CD4-positive, alpha-beta T cell treated with Interleukin-15 for 1 hour (primary cell): ENCODE data around the gene CMBL.
"Not testable (repeated sequence)": the region's sequence is repeated elsewhere in the genome, so short reads cannot be mapped to it uniquely, and the experiment has no call there.

Experiments used
- DNase-seq: peaks from one replicate; pipeline ENCODE4 v3.0.0-alpha.2; 2020

CMBL gene

DNA sequence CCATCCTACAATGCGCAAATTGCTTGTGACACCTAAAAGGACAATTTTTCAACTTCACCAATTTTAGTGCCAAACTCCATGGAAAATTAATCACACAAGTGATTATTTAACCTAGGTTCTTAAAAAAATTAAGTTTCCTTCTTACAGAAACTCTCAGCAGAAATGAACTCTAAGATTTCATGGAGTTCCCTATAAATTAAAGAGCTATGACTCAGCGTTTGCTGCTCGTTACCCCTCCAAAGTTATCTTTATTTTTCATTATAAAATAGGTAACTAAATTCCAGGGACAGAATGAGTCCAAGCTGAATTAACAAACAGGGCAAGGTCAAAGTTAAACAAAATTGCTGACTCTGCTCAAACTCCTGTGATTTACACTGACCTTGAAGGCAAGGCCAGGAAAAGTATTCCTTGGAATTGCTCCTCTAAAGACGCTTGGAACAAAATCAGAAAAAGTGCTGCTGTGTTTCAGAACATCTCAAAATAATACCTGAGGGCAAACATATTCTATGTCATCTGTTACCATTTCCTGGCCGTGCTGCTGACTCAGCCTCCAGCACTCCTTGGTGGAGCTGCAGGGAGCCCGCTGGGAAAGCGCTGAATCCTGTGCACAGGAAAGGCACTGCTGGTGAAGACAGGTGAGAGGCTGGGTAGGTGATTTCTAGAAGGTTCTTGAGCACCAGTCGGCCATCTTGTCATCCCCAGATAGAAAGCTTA lies 2.5 kb upstream of the CMBL start:
- DNase-seq: no peak

DNA sequence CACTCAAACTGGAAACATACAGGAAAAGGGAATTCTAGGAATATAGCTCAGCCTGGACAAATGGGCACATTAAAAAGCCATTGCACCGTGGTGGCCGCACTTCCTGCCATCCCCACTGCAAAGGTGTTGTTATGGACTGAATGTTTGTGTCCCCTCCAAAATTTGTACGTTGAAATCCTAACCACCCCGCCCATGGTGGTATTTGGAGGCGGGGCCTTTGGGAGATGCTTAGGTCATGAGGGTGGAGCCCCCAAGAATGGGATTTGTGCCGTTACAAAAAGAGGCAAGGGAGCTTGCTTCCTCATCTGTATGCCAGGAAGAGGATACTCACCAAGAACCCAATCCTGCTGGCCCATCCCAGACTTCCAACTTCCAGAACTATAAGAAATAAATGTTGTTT lies 1.1 kb upstream of the CMBL start:
- DNase-seq: no peak

DNA sequence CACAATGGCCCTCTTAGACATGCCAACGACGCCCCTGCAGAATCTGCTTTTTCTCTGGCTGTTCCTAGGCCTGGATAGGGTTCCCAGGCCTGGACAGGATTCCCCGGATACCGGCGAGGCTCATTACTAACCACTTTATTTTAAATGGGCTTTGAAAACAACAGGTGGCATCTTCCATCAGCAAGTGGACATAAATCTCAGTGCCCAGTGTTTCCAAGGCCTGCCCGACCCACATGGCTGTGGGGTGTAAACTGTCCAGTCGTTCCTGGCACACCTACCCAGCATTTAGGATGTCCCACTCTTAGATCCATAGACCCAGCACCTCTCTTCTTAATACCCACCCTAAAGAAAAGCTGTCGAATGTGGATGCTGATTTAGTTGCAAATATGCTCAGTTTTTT lies 896 bp downstream of the CMBL start:
- no peak for DNase-seq

DNA sequence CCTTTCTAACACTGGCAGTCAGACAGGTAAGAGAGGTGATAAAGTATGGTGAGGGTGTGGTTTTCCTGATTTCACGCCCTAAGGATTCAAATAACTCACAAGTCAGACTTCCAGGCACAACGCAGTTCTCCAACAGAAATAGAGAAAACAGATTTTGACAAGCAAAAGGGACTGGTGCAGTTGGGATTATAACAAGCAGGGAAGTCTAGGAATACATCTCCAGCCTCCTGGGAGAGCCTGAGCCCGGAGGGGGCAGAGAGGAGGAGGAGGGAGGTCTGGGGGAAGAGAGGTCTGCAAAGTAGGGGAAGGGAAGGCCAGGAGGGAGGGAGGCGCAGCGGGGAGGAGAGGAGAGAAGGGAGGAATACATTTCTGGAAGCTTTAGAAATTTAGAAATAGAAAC lies 1.6 kb downstream of the CMBL start:
- no peak for DNase-seq

DNA sequence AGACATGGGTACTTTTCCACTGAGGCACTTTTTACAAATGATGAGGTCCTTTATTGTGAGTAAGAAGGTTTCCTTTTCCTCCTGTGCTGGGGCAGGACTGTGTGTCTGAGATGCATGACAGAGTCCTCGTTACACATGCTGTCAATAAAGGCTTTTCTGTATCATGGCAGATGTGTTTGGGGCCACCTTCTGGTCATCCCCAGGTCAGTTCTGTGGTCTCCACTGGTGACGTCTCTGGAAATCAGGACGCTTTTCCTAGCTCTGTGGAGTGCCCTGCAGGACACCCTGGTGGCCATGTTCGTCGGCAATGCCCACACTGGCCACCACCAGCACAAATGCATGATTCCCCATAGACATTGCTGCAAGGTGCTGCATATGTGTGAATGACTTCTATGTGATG lies 2.8 kb downstream of the CMBL start:
- DNase-seq: no peak

DNA sequence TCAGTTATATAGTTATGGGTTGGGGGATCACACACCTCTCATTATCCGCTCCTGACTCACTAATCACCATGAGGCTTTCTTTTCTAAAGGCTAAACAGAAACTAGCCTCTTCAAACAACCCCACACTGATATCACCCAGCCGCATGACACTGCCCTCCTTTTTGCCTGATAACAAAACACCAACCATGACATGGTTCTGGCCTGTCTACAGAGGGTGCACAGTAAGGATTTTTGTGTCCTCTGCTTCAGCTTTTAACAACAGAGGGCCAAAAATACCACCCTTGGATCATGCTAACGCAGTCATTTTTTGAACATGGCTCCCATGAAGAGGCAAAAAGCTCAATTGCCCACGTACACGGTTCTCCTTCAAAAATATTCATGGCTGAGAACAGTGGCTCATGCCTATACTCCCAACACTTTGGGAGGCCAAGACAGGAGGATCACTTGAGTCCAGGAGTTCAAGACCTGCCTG lies 4.0 kb downstream of the CMBL start:
- no peak for DNase-seq

DNA sequence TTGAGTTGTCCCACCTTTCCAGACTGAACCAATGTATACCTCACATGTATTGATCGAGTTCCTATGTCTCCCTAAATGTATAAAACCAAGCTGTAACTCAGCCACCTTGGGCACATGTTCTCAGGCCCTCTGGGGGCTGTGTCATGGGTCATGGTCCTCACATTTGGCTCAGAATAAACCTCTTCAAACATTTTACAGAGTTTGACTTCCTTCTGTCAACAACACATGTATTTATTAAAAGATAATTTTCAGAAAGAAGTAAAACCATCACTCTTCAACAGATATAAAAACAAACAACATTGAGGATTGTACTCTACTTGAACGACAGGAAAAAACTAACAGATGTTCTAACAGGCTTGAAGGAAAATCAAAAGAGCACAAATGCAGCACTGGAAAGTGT lies 4.5 kb downstream of the CMBL start:
- DNase-seq: no peak

DNA sequence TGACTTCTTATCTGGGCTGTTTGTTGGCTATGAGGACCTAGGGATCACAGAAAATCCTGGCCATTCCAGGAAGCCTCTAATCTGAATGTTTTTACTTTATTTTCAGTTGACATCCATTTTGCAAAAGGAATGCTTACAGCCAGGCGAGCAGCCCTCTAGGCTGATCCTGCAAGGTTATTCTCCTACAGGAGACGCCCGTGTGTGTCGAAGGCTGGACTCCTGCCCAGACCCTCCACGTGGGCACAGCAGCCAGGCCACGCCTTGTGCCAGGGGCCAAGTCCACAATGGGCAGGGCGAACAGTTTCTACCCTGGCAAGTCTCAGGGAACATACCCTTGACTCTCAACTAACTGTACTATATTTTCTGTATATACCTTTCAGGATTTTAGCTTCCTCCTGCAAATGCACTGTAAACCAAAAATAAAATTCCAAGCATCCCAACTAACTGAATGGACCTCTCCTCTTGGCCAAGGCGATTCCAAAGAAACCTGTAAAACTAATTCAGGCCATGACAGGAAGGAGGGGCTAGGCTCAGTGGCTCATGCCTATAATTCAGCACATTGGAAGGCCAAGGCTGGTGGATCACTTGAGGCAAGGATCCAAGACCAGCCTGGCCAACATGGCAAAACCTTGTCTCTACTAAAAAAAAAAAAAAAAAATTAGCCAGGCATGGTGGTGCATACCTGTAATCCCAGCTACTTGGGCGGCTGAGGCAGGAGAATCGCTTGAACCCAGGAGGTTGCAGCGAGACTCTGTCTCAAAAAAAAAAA lies 5.7 kb downstream of the CMBL start:
- no peak for DNase-seq

DNA sequence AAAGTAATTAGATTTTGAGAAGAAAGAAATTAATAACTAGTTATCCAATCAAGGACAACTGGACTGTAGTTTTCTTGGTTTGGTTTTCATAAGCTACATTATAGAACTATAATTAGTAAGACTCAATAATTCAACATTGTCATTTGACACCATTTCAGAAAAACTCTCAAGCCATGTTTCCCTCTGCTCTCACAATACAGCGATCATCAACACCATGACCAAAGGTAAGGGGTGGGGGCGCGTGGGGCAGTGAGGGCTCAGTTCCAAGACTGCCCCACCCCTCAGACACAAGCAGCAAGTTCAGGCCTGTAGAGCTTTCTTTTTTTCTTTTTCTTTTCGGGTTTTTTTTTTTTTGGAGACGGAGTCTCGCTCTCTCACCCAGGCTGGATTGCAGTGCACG lies 6.4 kb downstream of the CMBL start:
- no peak for DNase-seq

DNA sequence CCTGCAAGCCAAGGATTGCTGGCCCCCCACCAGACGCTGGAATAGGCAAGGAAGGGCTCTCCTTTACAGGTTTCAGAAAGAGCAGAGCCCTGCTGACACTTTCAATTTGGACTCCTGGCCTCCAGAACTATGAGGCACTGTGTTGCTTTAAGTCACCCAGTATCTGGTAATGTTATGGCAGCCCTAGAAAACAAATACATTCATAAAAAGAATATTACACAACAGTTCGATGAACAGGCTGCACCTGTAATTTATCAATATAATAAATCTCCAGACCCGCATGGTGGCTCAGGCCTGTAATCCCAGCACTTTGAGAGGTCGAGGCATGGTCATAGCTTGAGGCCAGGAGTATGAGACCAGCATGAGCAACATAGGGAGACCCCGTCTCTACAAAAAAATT lies 7.5 kb downstream of the CMBL start:
- DNase-seq: no peak

DNA sequence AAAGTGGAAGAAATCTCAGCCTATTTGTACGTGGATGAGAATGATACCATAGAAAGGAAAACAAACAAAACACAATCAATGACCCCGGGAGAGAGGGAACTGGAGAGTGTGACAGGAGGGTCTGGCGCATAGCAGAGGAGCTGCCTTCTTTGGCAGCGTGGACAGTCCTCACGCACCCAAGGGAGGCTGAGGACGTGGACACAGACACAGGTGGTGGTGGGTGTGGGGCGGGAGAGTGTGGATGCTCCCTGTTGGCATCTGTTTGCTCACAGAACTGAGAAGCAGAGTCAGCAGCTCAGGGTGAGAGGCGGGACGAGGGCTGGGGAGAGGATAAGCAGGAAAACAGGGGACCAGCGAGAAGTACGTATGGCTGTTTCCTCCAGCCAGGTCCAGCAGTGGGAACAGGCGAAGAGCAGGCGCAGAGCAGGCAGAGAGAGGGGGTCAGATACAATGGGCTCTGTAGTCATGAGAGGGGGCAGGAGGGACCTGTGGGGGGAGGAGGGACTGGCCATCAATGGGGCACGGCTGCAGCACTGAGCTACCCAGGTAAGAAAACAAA lies 10.0 kb downstream of the CMBL start:
- no peak for DNase-seq

DNA sequence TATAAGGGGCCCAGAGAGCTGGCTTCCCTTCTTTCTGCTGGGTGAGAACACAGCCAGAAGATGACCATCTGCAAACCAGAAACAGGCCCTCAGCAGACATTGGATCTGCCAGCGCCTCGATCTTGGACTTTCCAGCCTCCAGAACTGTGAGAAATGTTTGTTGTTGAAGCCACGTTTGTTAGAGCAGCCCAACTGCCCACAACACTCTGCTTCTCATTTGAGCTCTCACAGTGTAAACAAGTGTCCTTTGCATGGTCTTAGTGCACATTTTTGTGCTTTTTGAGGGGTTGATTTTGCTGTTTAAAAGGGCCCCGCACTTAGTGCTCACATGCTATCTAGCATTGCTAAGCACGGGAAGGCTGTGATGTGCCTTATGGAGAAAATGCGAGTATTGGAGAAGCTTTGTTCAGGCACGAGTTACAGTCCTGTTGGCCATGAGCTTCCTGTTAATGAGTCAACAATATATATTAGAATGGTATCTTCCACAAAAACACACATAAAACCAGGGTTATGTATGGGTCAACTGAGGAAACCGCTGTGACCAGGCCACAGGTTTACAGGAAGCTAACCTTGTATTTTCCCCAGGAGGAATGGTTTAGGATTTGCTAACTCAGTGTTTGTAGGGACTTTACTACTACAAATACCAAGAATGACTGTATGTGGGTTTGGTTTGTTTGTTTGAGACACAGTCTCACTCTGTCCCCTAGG lies 11.9 kb downstream of the CMBL start:
- no peak for DNase-seq

DNA sequence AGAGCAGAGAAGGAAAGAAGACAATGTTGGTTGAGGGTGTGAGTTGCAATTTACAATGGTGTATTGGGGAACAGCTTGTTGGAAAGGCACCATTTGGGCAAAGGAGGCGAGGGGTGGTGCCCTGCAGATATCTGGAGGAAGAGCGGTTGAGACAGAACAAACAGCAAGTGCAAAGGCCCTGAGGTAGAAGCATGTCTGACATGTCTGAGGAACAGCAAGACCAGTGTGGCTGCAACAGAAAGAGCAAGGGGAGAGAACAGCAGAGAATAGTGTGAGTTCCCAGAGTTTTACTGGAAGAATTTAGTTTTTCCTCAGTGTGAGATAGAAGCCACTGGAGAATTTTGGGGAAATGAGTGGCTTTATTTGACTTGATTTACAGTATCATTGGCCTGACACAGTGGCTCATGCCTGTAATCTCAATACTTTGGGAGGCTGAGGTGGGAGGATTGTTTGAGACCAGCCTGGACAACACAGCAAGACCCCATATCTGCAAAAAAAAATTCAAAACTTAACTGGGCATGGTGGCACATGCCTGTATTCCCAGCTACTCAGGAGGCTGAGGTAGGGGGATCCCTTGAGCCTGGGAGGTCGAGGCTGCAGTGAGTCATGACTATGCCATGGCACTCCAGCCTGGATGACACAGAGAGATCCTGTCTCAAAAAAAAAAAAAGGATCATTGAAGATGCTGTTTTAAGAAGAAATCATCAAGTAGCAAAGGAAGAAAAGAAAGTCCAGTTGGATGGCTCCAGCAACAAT lies 13.6 kb downstream of the CMBL start:
- DNase-seq: no peak

DNA sequence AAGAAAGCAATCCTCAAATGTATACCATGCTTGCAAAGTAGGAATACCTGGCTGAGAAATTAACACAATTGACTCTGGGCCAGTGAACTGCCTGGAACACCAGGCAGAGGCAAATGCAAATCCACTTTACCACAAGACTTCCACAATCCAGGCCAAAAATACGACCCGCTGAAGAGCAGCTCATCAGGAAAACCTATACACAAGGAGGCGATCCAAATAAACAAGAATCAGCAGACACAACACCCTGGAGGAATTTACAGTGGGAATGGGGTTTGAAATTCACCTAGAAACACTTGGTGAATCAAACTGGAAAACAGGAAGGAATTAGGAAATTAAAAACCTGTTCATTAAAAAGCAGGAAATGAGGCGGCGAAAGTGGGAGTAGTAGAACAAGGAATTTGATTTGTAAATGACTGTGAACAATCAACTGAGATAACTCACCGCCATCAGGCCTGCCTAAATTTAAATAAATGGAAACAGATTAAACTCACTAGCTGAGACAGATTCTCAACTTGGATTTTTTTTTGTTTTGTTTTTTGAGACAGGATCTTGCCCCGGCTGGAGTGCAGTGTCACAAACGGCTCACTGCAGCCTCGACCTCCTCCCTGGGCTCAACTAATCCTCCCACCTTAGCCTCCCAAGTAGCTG lies 15.9 kb downstream of the CMBL start:
- DNase-seq: no peak

DNA sequence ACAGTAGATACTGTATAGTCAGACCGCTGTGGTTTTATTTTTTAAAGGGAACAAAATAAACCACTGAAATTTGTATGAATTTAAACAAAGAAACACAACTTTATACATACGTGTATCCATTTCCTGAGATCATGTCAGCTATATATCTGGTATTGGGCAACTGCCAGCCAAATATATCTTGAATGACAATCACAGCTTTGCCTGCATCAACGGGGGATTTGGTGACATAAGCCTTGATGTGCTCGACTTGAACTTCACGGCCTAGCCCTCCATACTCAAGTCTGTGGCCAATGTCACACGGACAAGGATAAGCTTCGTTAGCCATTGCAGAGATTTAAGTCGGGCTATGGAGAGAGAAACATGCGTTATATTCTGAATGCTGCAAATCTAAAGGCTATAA lies 17.3 kb downstream of the CMBL start:
- DNase-seq: no peak

DNA sequence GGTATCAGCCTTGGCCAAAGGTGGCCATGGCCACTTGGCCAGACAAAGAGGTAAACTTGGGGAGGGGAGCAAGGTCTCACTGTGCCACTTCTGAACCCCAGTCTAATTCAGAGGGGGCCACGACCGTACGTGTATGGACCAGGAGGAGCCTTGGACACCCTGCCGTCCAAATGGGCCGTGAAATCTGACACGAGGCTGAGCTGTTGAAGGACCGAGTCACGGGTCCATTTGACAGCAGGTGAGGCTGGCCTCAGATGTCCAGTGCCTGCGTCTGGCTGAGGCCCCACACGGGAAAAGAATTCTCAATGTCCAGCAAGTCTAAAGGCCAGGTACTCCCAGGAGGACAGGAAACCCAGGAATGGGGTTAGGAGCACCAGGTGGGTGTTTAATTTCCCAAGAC lies 17.7 kb downstream of the CMBL start:
- DNase-seq: no peak

DNA sequence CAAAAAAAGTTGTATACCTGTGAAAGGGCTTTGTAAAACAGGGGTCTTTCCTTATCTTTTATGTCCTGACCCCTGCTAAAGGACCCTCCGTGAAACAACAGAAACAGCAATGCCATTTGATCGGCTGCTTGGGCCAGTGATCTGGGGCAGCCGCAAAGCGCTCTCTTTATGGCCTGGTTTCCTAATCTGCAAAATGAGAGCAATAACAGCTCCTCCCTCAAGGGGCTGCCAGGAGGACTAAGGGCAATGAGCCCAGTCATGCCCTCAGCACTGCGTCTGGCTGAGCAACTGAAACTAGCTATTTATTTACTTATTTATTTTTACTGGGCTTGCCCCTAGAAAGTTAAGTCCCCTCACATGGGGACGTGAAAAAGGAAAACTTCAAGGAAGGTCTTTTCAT lies 18.3 kb downstream of the CMBL start:
- no peak for DNase-seq

DNA sequence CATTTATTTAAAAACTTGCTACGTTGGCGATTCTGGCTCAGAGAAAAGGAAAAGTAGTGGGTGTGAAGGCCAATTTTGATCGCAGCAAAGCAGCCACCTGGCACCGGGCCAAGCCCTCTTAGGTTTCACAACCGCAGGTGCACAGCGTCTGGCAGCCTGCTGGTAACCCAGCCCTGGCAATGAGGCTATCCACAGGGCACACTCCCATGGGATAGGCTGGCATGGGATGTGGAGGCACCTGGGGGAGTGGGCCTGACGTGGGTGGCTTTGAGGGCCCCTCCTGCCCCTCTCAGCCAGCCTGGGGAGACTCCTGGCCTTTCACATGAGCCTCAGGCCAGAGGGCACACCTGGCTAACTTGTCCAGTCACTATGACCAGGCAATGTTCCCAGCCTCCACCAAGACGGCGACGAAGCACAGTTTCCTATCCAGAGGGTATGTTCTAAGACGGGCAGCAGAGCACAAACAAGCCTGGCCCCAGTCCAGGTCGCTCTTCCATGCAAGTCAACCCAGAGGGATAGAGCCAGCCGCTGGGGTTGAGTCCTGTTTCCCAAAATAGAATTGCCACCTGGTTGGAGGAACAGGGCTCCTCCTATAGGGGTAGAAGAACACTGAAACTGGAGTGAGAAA lies 19.0 kb downstream of the CMBL start:
- no peak for DNase-seq

DNA sequence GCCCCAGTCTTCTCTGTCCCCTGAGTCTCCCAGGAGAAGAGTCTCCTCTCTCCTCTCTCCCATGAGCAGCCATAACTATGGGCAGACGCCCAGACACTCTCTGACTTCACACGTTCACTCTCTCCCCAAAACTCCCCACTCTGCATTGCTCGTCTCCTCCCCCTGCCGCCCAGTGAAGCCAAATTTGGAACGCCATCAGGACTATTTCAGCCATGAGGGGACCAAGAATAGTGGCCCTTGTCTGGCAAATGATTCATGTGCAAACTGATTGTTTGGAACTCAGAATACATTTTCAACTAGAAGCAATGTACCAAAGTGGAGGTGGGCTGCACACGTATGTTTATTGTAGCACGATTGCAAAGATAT lies 20.9 kb downstream of the CMBL start:
- DNase-seq: no peak

DNA sequence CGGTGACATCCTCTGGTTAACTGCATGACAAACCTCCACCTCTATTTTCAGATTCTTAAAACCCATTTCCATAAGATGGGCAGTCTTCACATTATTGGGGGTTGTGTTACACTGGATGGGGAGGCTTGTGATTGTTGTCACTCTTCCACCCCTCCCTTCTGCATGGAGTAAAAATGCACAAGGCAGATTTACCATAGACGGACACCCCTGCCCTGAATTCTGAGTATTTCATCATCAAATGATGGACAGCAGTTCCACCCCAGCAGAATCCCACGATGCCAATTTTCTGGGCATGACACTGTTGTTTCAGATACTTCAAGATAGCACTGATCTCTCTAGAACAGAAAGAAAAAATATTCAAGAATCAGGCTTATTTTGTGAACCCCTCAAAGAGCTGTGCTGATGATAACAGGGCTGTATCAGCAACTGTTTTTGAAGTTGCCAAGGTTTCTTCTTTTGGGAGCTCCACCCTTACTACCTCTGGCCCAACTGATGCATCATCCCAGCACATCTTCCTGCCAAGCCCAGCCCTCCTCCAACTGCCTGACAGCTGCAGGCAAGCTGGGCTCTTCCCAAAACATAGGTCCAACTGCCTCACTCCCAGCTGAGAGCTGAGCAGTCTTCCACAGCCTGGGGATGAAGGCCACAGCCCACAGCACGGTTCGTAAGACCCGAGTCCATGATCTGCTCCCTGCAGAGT lies 21.4 kb downstream of the CMBL start:
- DNase-seq: no peak

DNA sequence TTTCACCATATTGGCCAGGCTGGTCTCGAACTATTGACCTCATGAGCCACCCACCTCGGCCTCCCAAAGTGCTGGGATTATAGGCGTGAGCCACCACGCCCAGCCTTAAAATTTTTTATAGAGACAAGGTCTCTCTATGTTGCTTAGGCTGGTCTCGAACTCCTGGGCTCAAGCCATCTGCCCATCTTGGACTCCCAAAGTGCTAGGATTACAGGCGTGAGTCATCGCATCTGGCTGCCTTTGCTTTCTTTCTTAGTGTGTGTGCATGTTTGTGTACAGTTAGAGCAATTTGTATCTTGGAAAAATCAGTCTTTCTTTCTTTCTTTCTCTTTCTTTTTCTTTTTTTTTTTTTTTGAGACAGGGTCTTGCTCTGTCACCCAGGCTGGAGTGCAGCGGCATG lies 22.3 kb downstream of the CMBL start:
- DNase-seq: not testable (repeated sequence)
